Liver (tissue), 9 donors: Measurements from ENCODE around the gene LEMD2. TPM values are rescaled to one million over a fixed set of nuclear protein-coding genes. Genes with fewer than 3 reads are reported as not detected.
A peak's percentile ranks its signal among the peaks of the same experiment; 100 is the strongest.

Source experiments
- DNase-seq: peaks from one replicate; pipeline ENCODE4 v3.0.0-alpha.2; 2017; ENCODE audit warnings: low spot score
- H3K27ac ChIP-seq, 2 donors: one replicate each; pipeline ENCODE4 v1.7.0; 2013; ENCODE audit warnings: inconsistent platforms in 2 of 2, low read length in 2 of 2, control low read depth in 1 of 2, low read depth in 1 of 2, mild to moderate bottlenecking in 1 of 2
- H3K27me3 ChIP-seq, 4 donors: one replicate each; pipeline versions ENCODE4 v1.6.1 to v1.7.0; 2013; ENCODE audit warnings: low read length in 3 of 4, inconsistent platforms in 1 of 4, mild to moderate bottlenecking in 1 of 4, moderate library complexity in 1 of 4; ENCODE audit not compliant: control insufficient read depth in 4 of 4, insufficient read depth in 4 of 4
- H3K36me3 ChIP-seq, 4 donors: one replicate each; pipeline versions ENCODE4 v1.6.1 to v1.7.0; 2013; ENCODE audit warnings: low read length in 3 of 4, mild to moderate bottlenecking in 3 of 4, low read depth in 1 of 4, moderate library complexity in 1 of 4; ENCODE audit not compliant: control insufficient read depth in 4 of 4, insufficient read depth in 3 of 4
- H3K4me1 ChIP-seq, 4 donors: one replicate each; pipeline versions ENCODE4 v1.6.1 to v1.7.0; 2013; ENCODE audit warnings: low read length in 3 of 4, mild to moderate bottlenecking in 3 of 4, moderate library complexity in 1 of 4; ENCODE audit not compliant: control insufficient read depth in 4 of 4, insufficient read depth in 4 of 4
- H3K4me3 ChIP-seq, 3 donors: one replicate each; pipeline versions ENCODE4 v1.6.1 to v1.7.0; 2013; ENCODE audit warnings: low read length in 3 of 3, control low read depth in 1 of 3, low read depth in 1 of 3, mild to moderate bottlenecking in 1 of 3
- H3K9ac ChIP-seq, 2 donors: one replicate each; pipeline ENCODE4 v1.7.0; 2013; ENCODE audit warnings: low read length in 2 of 2, mild to moderate bottlenecking in 2 of 2, moderate library complexity in 2 of 2, control low read depth in 1 of 2, low read depth in 1 of 2
- H3K9me3 ChIP-seq, 4 donors: one replicate each; pipeline versions ENCODE4 v1.6.1 to v1.7.0; 2013; ENCODE audit warnings: low read length in 3 of 4; ENCODE audit not compliant: control insufficient read depth in 4 of 4
- EGR1 ChIP-seq, 2 donors: IDR thresholded peaks; 2 replicates each; pipeline ENCODE4 v1.6.1; 2016 to 2018; ENCODE audit warnings: antibody characterized with exemption in 2 of 2, low read depth in 2 of 2
- FOXA2 ChIP-seq: IDR thresholded peaks from 2 replicates; pipeline ENCODE4 v1.6.1; 2016; ENCODE audit warnings: antibody characterized with exemption
- GABPA ChIP-seq, 2 donors: IDR thresholded peaks in 1 of 2; conservative IDR thresholded peaks in 1 of 2; 2 replicates each; pipeline ENCODE4 v1.6.1; 2016; ENCODE audit warnings: antibody characterized with exemption in 2 of 2, mild to moderate bottlenecking in 1 of 2, moderate library complexity in 1 of 2
- HNF4A ChIP-seq, 2 donors: conservative IDR thresholded peaks; 2 replicates each; pipeline ENCODE4 v1.6.1; 2016; ENCODE audit warnings: antibody characterized with exemption in 2 of 2, mild to moderate bottlenecking in 2 of 2
- HNF4G ChIP-seq: IDR thresholded peaks from 2 replicates; pipeline ENCODE4 v1.6.1; 2016; ENCODE audit warnings: antibody characterized with exemption
- JUND ChIP-seq, 2 donors: IDR thresholded peaks; 2 replicates each; pipeline ENCODE4 v1.6.1; 2016; ENCODE audit warnings: antibody characterized with exemption in 2 of 2
- NR2F2 ChIP-seq: IDR thresholded peaks from 2 replicates; pipeline ENCODE4 v1.6.1; 2016; ENCODE audit warnings: antibody characterized with exemption
- RXRA ChIP-seq, 2 donors: IDR thresholded peaks; 2 replicates each; pipeline ENCODE4 v1.6.1; 2017 to 2018; ENCODE audit warnings: antibody characterized with exemption in 2 of 2, mild to moderate bottlenecking in 1 of 2
- SP1 ChIP-seq: IDR thresholded peaks from 2 replicates; pipeline ENCODE4 v1.6.1; 2018; ENCODE audit warnings: antibody characterized with exemption, mild to moderate bottlenecking
- TAF1 ChIP-seq: conservative IDR thresholded peaks from 2 replicates; pipeline ENCODE4 v1.6.1; 2016; ENCODE audit warnings: antibody characterized with exemption, mild to moderate bottlenecking
- YY1 ChIP-seq: IDR thresholded peaks from 2 replicates; pipeline ENCODE4 v1.6.1; 2016; ENCODE audit warnings: antibody characterized with exemption, mild to moderate bottlenecking
- WGBS: extraction: QIAGEN DNeasy Blood & Tissue Kit; methylation state at CpG from one replicate; pipeline ENCODE4 v1.1.7; 2013; 5-methylcytosine and 5-hydroxymethylcytosine counted together
- polyA plus RNA-seq, 2 donors: library from polyadenylated mRNA; stranded (reverse) in 1 of 2; unstranded in 1 of 2; fragments of 200-250 nt in 1 of 2; fragments of >200 nt in 1 of 2; fragmentation: Nextera tagmentation in 1 of 2; extraction: Ambion mirVana in 1 of 2; gene quantifications; one replicate each; pipeline versions ENCODE4 v1.2.1 to v1.2.3, GENCODE V29; 2013 to 2015
- total RNA-seq, 2 donors: library from RNA; depleted of rRNA; stranded (reverse); fragments of >200 nt; gene quantifications; one replicate each; pipeline ENCODE4 v1.2.3, GENCODE V29; 2014
- TF ChIP-seq, protein P1 (sequence below): IDR thresholded peaks from 2 replicates; pipeline ENCODE4 v1.6.1; 2016; ENCODE audit warnings: antibody characterized with exemption
- TF ChIP-seq, protein P2 (sequence below): IDR thresholded peaks from 2 replicates; pipeline ENCODE4 v1.6.1; 2016; ENCODE audit warnings: antibody characterized with exemption, mild to moderate bottlenecking
- TF ChIP-seq, protein P3 (sequence below): IDR thresholded peaks from 2 replicates; pipeline ENCODE4 v1.6.1; 2016; ENCODE audit warnings: antibody characterized with exemption
- TF ChIP-seq, protein P4 (sequence below): fragments of 150-350 bp; IDR thresholded peaks from 2 replicates; pipeline ENCODE4 v1.5.1; 2017; ENCODE audit warnings: improper control_type of control experiment, low read depth, low read length; ENCODE audit not compliant: missing input control
- TF ChIP-seq, protein P5 (sequence below): IDR thresholded peaks from 2 replicates; pipeline ENCODE4 v1.6.1; 2016; ENCODE audit warnings: antibody characterized with exemption
- donor health status: healthy.
- donor health status: healthy.
- donor health status: healthy.
- donor health status: healthy.
- donor health status: healthy.

The LEMD2 gene
- total and polyA plus RNA-seq, 4 donors: 6.5 to 23.1 (median 16.6) TPM

DNA sequence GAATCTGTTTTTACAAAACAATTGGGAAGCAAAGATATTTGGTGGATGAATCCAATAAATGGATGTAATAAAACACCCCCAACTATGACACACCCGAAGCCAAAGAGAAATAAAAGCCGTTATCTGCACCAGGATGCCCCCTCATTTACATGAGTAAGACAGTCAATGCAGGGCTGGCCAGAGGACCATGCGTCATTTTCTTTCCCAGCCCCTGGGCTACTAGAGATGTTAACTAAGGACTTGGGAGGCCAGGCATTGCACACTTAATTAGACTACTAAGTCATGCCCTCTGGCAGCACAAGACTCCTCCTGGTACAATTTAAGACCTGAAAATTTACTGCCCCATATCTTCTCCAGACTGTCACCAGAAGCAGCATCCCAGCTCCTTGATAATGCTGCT is 3.2 kb downstream of the LEMD2 start:
- no peak for DNase-seq
- no peaks in the 10 kb centered on the region for H3K27me3 ChIP-seq
- H3K9ac ChIP-seq: no peak overlapping the region
- TF ChIP-seq, protein P1, sequence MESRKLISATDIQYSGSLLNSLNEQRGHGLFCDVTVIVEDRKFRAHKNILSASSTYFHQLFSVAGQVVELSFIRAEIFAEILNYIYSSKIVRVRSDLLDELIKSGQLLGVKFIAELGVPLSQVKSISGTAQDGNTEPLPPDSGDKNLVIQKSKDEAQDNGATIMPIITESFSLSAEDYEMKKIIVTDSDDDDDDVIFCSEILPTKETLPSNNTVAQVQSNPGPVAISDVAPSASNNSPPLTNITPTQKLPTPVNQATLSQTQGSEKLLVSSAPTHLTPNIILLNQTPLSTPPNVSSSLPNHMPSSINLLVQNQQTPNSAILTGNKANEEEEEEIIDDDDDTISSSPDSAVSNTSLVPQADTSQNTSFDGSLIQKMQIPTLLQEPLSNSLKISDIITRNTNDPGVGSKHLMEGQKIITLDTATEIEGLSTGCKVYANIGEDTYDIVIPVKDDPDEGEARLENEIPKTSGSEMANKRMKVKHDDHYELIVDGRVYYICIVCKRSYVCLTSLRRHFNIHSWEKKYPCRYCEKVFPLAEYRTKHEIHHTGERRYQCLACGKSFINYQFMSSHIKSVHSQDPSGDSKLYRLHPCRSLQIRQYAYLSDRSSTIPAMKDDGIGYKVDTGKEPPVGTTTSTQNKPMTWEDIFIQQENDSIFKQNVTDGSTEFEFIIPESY: no peak
- TF ChIP-seq YY1 (no peak), NR2F2 (no peak), RXRA (IDR thresholded peaks at IDR 0.05) (no peak), JUND (IDR thresholded peaks at IDR 0.05) (no peak), EGR1 (IDR thresholded peaks at IDR 0.05; ENCODE audit: low read depth in 2 of 2) (no peak), HNF4G (no peak), TAF1 (no peak), GABPA (IDR thresholded peaks at IDR 0.05 in 1 of 2, conservative IDR thresholded peaks at IDR 0.05 in 1 of 2) (no peak), FOXA2 (no peak)
- TF ChIP-seq, protein P2, sequence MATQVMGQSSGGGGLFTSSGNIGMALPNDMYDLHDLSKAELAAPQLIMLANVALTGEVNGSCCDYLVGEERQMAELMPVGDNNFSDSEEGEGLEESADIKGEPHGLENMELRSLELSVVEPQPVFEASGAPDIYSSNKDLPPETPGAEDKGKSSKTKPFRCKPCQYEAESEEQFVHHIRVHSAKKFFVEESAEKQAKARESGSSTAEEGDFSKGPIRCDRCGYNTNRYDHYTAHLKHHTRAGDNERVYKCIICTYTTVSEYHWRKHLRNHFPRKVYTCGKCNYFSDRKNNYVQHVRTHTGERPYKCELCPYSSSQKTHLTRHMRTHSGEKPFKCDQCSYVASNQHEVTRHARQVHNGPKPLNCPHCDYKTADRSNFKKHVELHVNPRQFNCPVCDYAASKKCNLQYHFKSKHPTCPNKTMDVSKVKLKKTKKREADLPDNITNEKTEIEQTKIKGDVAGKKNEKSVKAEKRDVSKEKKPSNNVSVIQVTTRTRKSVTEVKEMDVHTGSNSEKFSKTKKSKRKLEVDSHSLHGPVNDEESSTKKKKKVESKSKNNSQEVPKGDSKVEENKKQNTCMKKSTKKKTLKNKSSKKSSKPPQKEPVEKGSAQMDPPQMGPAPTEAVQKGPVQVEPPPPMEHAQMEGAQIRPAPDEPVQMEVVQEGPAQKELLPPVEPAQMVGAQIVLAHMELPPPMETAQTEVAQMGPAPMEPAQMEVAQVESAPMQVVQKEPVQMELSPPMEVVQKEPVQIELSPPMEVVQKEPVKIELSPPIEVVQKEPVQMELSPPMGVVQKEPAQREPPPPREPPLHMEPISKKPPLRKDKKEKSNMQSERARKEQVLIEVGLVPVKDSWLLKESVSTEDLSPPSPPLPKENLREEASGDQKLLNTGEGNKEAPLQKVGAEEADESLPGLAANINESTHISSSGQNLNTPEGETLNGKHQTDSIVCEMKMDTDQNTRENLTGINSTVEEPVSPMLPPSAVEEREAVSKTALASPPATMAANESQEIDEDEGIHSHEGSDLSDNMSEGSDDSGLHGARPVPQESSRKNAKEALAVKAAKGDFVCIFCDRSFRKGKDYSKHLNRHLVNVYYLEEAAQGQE: no peak
- TF ChIP-seq, protein P3, sequence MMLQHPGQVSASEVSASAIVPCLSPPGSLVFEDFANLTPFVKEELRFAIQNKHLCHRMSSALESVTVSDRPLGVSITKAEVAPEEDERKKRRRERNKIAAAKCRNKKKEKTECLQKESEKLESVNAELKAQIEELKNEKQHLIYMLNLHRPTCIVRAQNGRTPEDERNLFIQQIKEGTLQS: no peak
- TF ChIP-seq, protein P4, sequence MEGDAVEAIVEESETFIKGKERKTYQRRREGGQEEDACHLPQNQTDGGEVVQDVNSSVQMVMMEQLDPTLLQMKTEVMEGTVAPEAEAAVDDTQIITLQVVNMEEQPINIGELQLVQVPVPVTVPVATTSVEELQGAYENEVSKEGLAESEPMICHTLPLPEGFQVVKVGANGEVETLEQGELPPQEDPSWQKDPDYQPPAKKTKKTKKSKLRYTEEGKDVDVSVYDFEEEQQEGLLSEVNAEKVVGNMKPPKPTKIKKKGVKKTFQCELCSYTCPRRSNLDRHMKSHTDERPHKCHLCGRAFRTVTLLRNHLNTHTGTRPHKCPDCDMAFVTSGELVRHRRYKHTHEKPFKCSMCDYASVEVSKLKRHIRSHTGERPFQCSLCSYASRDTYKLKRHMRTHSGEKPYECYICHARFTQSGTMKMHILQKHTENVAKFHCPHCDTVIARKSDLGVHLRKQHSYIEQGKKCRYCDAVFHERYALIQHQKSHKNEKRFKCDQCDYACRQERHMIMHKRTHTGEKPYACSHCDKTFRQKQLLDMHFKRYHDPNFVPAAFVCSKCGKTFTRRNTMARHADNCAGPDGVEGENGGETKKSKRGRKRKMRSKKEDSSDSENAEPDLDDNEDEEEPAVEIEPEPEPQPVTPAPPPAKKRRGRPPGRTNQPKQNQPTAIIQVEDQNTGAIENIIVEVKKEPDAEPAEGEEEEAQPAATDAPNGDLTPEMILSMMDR: no peak
- TF ChIP-seq, protein P5, sequence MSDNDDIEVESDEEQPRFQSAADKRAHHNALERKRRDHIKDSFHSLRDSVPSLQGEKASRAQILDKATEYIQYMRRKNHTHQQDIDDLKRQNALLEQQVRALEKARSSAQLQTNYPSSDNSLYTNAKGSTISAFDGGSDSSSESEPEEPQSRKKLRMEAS: no peak
- no peaks in the 10 kb centered on the region for H3K9me3 ChIP-seq
- no peak overlapping the region for H3K4me3 ChIP-seq
- H3K4me1 ChIP-seq: peaks cover 1 to 24% (median 17%) of the 10 kb centered on the region in 4 donors
- H3K36me3 ChIP-seq: peaks cover 4 to 27% (median 16%) of the 10 kb centered on the region in 4 donors
- peak overlapping the region in 1 of 2 donors; percentile 94 for H3K27ac ChIP-seq
- 64% methylated on average over 3 of the region's 3 CpGs for WGBS

DNA sequence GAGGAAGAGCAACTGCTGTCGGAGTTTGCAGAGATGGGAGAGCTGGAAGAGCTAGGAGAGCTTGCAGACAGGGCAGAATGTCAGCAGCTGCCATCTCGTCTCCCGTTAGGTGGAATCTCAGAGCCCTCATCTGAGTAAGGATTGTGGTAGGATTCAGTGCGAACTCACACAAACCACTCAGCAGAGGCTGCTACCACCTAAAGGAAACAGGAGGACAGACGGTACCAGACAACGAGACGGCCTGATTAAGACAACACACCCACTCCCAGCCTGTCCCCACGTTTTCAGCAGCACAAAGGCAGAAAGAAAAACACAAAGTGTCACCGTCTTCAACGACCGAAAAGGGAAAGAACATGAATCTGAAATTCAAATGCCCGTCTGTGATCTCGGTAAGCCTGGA is 4.1 kb downstream of the LEMD2 start:
- H3K27ac ChIP-seq: no peak overlapping the region
- no peak for DNase-seq
- 84% methylated on average over 13 of the region's 13 CpGs for WGBS
- H3K9me3 ChIP-seq: no peaks in the 10 kb centered on the region
- H3K4me1 ChIP-seq: peaks cover 1 to 24% (median 17%) of the 10 kb centered on the region in 4 donors
- H3K36me3 ChIP-seq: peaks cover 12 to 37% (median 23%) of the 10 kb centered on the region in 4 donors
- no peak overlapping the region for H3K4me3 ChIP-seq
- no peaks in the 10 kb centered on the region for H3K27me3 ChIP-seq
- H3K9ac ChIP-seq: no peak overlapping the region
- no peak for TF ChIP-seq SP1
- TF ChIP-seq, protein P5: no peak
- TF ChIP-seq, protein P1: no peak
- no peak for TF ChIP-seq JUND (IDR thresholded peaks at IDR 0.05)
- TF ChIP-seq, protein P4: no peak
- TF ChIP-seq HNF4A (conservative IDR thresholded peaks at IDR 0.05): no peak
